GM23248 (cell line): ENCODE data around the gene EOMES. TPM values are rescaled to one million over a fixed set of nuclear protein-coding genes. Genes with fewer than 3 reads are reported as not detected.

ENCODE experiments used
- DNase-seq: peaks from one replicate; pipeline ENCODE4 v3.0.0-alpha.2; 2015
- H2AFZ ChIP-seq: fragments of 200-600 bp; sonication (generic); 2 replicates; pipeline ENCODE4 v1.6.1; 2016; ENCODE audit warnings: antibody characterized with exemption
- H3F3A ChIP-seq: fragments of 200-600 bp; sonication (generic); 2 replicates; pipeline ENCODE4 v1.6.1; 2016; ENCODE audit warnings: mild to moderate bottlenecking, antibody characterized with exemption, mixed run types; ENCODE audit not compliant: insufficient read depth
- H3K27ac ChIP-seq: fragments of 200-600 bp; sonication (generic); 2 replicates; pipeline ENCODE4 v1.5.1; 2016; ENCODE audit warnings: mild to moderate bottlenecking
- H3K27me3 ChIP-seq: fragments of 200-600 bp; sonication (generic); replicated peaks from 2 replicates; pipeline ENCODE4 v1.6.1; 2016; ENCODE audit warnings: mild to moderate bottlenecking; ENCODE audit not compliant: insufficient read depth
- H3K36me3 ChIP-seq: fragments of 200-600 bp; sonication (generic); 2 replicates; pipeline ENCODE4 v1.6.1; 2016; ENCODE audit warnings: low read depth, mild to moderate bottlenecking
- H3K4me1 ChIP-seq: fragments of 200-600 bp; sonication (generic); 2 replicates; pipeline ENCODE4 v1.6.1; 2016; ENCODE audit warnings: mild to moderate bottlenecking; ENCODE audit not compliant: insufficient read depth
- H3K4me2 ChIP-seq: fragments of 200-600 bp; sonication (generic); one replicate; pipeline ENCODE4 v1.6.1; 2016; ENCODE audit warnings: mild to moderate bottlenecking; ENCODE audit not compliant: unreplicated experiment
- H3K4me3 ChIP-seq: fragments of 200-600 bp; sonication (generic); 2 replicates; pipeline ENCODE4 v1.5.1; 2016; ENCODE audit warnings: mild to moderate bottlenecking
- H3K79me2 ChIP-seq: fragments of 200-600 bp; sonication (generic); 2 replicates; pipeline ENCODE4 v1.6.1; 2016; ENCODE audit warnings: mild to moderate bottlenecking; ENCODE audit not compliant: insufficient read depth
- H3K9ac ChIP-seq: fragments of 200-600 bp; sonication (generic); 2 replicates; pipeline ENCODE4 v1.6.1; 2016; ENCODE audit warnings: mild to moderate bottlenecking
- H3K9me2 ChIP-seq: fragments of 200-600 bp; sonication (generic); 2 replicates; pipeline ENCODE4 v1.6.1; 2016; ENCODE audit warnings: mixed run types, mild to moderate bottlenecking, moderate library complexity; ENCODE audit not compliant: insufficient read depth
- H3K9me3 ChIP-seq: fragments of 200-600 bp; sonication (generic); one replicate; pipeline ENCODE4 v1.6.1; 2017; ENCODE audit warnings: low read depth
- H4K20me1 ChIP-seq: fragments of 200-600 bp; sonication (generic); 2 replicates; pipeline ENCODE4 v1.6.0; 2016; ENCODE audit not compliant: insufficient read depth
- EZH2 ChIP-seq: fragments of 200-600 bp; sonication (generic); IDR thresholded peaks from 2 replicates; pipeline ENCODE4 v1.6.1; 2018; ENCODE audit warnings: antibody characterized with exemption, mild to moderate bottlenecking; ENCODE audit not compliant: insufficient read depth, poor library complexity, severe bottlenecking
- EZH2phosphoT487 ChIP-seq: fragments of 200-600 bp; sonication (generic); IDR thresholded peaks from 2 replicates; pipeline ENCODE4 v1.6.1; 2018; ENCODE audit warnings: antibody characterized with exemption, moderate library complexity, mild to moderate bottlenecking, low read depth; ENCODE audit not compliant: insufficient read depth
- WGBS, 2 experiments: methylation state at CpG; one replicate each; pipeline ENCODE4 v1.1.6; 2015 to 2017; ENCODE audit warnings: low lambda C conversion rate in 2 of 2, low coverage in 1 of 2; ENCODE audit errors: missing lambda C conversion rate in 2 of 2; 5-methylcytosine and 5-hydroxymethylcytosine counted together
- in situ Hi-C: fragments of 300-500 bp; cut with MboI; formaldehyde crosslinking; loops from 2 replicates; pipeline ENCODE4 v1.15.0; 2020
- polyA plus RNA-seq: library from polyadenylated mRNA; unstranded; fragments of >200 nt; fragmentation: Nextera tagmentation; extraction: Ambion mirVana; gene quantifications from 2 replicates; pipeline ENCODE4 v1.2.1, GENCODE V29; 2016
- total RNA-seq: library from RNA; depleted of rRNA; stranded (reverse); fragments of >200 nt; shearing (Covaris generic); gene quantifications from 2 replicates; pipeline ENCODE4 v1.2.3, GENCODE V29; 2014

The EOMES gene
- total and polyA plus RNA-seq, 2 experiments from 2014 or later = 0.11 TPM; not detected in 1

GRCh38 chr3:27737091-27737490 is 15.0 kb upstream of the EOMES start:
- peaks cover 4% of the 10 kb centered on the region; the same call in 1 of the 2 replicates for H3F3A ChIP-seq
- no peaks in the 10 kb centered on the region for H3K79me2 ChIP-seq
- H3K4me3 ChIP-seq = no peak overlapping the region
- H3K4me2 ChIP-seq = no peak overlapping the region
- H4K20me1 ChIP-seq = no peaks in the 10 kb centered on the region
- TF ChIP-seq EZH2 (no peak), EZH2phosphoT487 (no peak)
- H3K36me3 ChIP-seq = no peaks in the 10 kb centered on the region
- H3K9me3 ChIP-seq = no peaks in the 10 kb centered on the region
- peaks cover 11% of the 10 kb centered on the region; the same call in 1 of the 2 replicates for H3K27me3 ChIP-seq
- H3K9ac ChIP-seq = no peak overlapping the region
- H3K27ac ChIP-seq = no peak overlapping the region
- no peaks in the 10 kb centered on the region for H3K4me1 ChIP-seq
- no peaks in the 10 kb centered on the region for H3K9me2 ChIP-seq
- H2AFZ ChIP-seq = no peak overlapping the region
- DNase-seq = no peak
- in situ Hi-C loops = no loop called here

- Histone ChIP-seq H3K27me3 (peaks cover 71% of the 10 kb centered on the region), H3K36me3 (no peaks in the 10 kb centered on the region)
- in situ Hi-C loops = no loop called here
These were observed 8.9 kb upstream of the EOMES start for GRCh38 chr3:27730774-27731659.

GRCh38 chr3:27729748-27730611 is 7.9 kb upstream of the EOMES start:
- peak overlapping the region; percentile 58 for H3K4me2 ChIP-seq
- H4K20me1 ChIP-seq = no peaks in the 10 kb centered on the region
- no peaks in the 10 kb centered on the region for H3K36me3 ChIP-seq
- H3K9ac ChIP-seq = no peak overlapping the region
- 0 out of 2 replicates have a peak, but pooled peaks have one; percentile 36 for TF ChIP-seq EZH2phosphoT487
- peak; percentile 74 for TF ChIP-seq EZH2
- WGBS, 2 experiments = 1 to 3% methylated on average over 41 of the region's 41 CpGs
- peaks cover 4% of the 10 kb centered on the region; the same call in 1 of the 2 replicates for H3K4me1 ChIP-seq
- H2AFZ ChIP-seq = peak overlapping the region; percentile 48; the same call in 1 of the 2 replicates
- peaks cover 4% of the 10 kb centered on the region; the same call in 1 of the 2 replicates for H3F3A ChIP-seq
- H3K9me3 ChIP-seq = no peaks in the 10 kb centered on the region
- H3K27me3 ChIP-seq = peaks cover 81% of the 10 kb centered on the region
- H3K27ac ChIP-seq = no peak overlapping the region
- in situ Hi-C loops = no loop called here
- peak overlapping the region; percentile 45 for H3K4me3 ChIP-seq
- H3K9me2 ChIP-seq = no peaks in the 10 kb centered on the region
- DNase-seq = peak; percentile 50
- no peaks in the 10 kb centered on the region for H3K79me2 ChIP-seq

More at GRCh38 chr3:27730774-27731659, 8.9 kb upstream of the EOMES start:
- peaks cover 4% of the 10 kb centered on the region; the same call in 1 of the 2 replicates for H3F3A ChIP-seq
- no peak overlapping the region for H3K27ac ChIP-seq
- TF ChIP-seq EZH2phosphoT487 (0 out of 2 replicates have a peak, but pooled peaks have one; percentile 21), EZH2 (no peak)
- DNase-seq = peak; percentile 14
- H2AFZ ChIP-seq = no peak overlapping the region
- H3K79me2 ChIP-seq = no peaks in the 10 kb centered on the region
- no peaks in the 10 kb centered on the region for H3K9me3 ChIP-seq
- no peak overlapping the region for H3K4me2 ChIP-seq
- peaks cover 4% of the 10 kb centered on the region; the same call in 1 of the 2 replicates for H3K4me1 ChIP-seq
- no peaks in the 10 kb centered on the region for H4K20me1 ChIP-seq
- no peaks in the 10 kb centered on the region for H3K9me2 ChIP-seq
- H3K4me3 ChIP-seq = no peak overlapping the region
- 11 to 13% methylated on average over 31 of the region's 31 CpGs for WGBS, 2 experiments
- H3K9ac ChIP-seq = no peak overlapping the region

- DNase-seq = no peak
- no peaks in the 10 kb centered on the region for H3K9me2 ChIP-seq
- H3K27me3 ChIP-seq = peaks cover 88% of the 10 kb centered on the region
- H4K20me1 ChIP-seq = no peaks in the 10 kb centered on the region
- peaks cover 4% of the 10 kb centered on the region; the same call in 1 of the 2 replicates for H3F3A ChIP-seq
- H3K4me3 ChIP-seq = peak overlapping the region; percentile 45; the same call in 1 of the 2 replicates
- H3K4me2 ChIP-seq = peak overlapping the region; percentile 58
- H2AFZ ChIP-seq = peak overlapping the region; percentile 48; the same call in 1 of the 2 replicates
- no peaks in the 10 kb centered on the region for H3K36me3 ChIP-seq
- peaks cover 4% of the 10 kb centered on the region; the same call in 1 of the 2 replicates for H3K4me1 ChIP-seq
- no peak for TF ChIP-seq EZH2phosphoT487
- TF ChIP-seq EZH2 = no peak
- H3K27ac ChIP-seq = no peak overlapping the region
- H3K9me3 ChIP-seq = no peaks in the 10 kb centered on the region
- 2 to 7% methylated on average over 12 of the region's 12 CpGs for WGBS, 2 experiments
- H3K9ac ChIP-seq = no peak overlapping the region
- no peaks in the 10 kb centered on the region for H3K79me2 ChIP-seq
- in situ Hi-C loops = no loop called here
These were observed 7.2 kb upstream of the EOMES start for GRCh38 chr3:27729325-27729724.
